ENCODE measurements around the gene PRRT1.
A peak's percentile ranks its signal among the peaks of the same experiment; 100 is the strongest.

PRRT1 gene

GRCh38 chr6:32175711-32176475 lies 24.2 kb upstream of the PRRT1 start, which contains the start of gene AGPAT1:
Gene AGPAT1, minus strand, starts transcription at chr6:32176084. Its CDS starts 4,588 bp downstream, at chr6:32171496.
- peak; percentile 99 for DNase-seq (ENCODE audit: low read depth)
- peak within 1 kb of the TSS; percentile 97 for H3K4me3 ChIP-seq (ENCODE audit: low read depth, low read length)
- TF ChIP-seq CTCF (conservative IDR thresholded peaks at IDR 0.05; ENCODE audit: low read depth, low read length) = no peak

- DNase-seq (ENCODE audit: low read depth) = no peak
- H3K4me3 ChIP-seq (ENCODE audit: low read depth, low read length) = peak overlapping the region; percentile 97
- TF ChIP-seq CTCF (conservative IDR thresholded peaks at IDR 0.05; ENCODE audit: low read depth, low read length) = no peak
These were observed 23.6 kb upstream of the PRRT1 start for GRCh38 chr6:32175322-32175710.

DNA sequence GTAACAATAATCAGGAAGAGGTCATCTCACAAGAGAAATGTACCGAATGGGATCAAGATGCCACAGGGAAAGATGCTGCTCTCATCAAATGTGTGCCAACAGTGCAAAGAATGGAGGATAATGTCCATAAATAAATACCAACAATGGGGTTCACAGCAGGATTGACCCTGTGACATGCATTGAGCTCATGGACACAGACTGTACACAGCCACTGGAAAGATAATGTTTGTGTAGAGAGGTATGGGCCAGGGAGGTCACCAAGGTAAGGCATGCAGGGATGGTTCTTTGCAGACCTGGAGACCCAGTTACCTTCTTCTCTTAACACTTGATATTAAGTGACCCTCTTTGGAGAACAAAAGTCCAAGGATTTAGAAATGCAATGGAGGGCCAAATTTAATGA lies 22.7 kb upstream of the PRRT1 start:
- no peak for DNase-seq (ENCODE audit: low read depth)
- TF ChIP-seq CTCF (conservative IDR thresholded peaks at IDR 0.05; ENCODE audit: low read depth, low read length) = no peak
- peak overlapping the region; percentile 97 for H3K4me3 ChIP-seq (ENCODE audit: low read depth, low read length)

- no peak overlapping the region for H3K4me3 ChIP-seq (ENCODE audit: low read depth, low read length)
- DNase-seq (ENCODE audit: low read depth) = no peak
These were observed 21.4 kb upstream of the PRRT1 start for GRCh38 chr6:32173051-32173727.

DNA sequence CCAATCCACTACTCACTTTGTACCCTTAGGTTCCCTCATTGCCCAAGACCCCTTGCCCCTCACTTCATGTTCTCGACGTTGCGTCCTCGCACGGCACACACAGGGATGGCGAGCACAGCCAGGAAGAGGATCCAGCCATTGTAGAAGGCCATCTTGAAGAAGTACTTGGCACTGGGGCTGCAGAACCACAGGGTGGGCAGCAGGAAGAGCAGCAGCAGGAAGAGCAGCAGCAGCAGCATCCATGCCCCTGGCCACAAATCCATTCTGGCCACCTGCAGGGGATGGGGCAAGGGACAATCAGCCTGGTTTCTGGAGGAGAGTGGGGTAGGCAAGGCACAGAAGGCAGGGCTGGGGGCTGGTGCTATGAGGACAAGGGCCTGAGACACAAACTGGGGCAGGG lies 19.5 kb upstream of the PRRT1 start:
- DNase-seq (ENCODE audit: low read depth) = no peak
- no peak overlapping the region for H3K4me3 ChIP-seq (ENCODE audit: low read depth, low read length)
- no peak for TF ChIP-seq CTCF (conservative IDR thresholded peaks at IDR 0.05; ENCODE audit: low read depth, low read length)

More at GRCh38 chr6:32173051-32173727, 21.4 kb upstream of the PRRT1 start:
- TF ChIP-seq CTCF (conservative IDR thresholded peaks at IDR 0.05; ENCODE audit: low read depth, low read length) = no peak

DNA sequence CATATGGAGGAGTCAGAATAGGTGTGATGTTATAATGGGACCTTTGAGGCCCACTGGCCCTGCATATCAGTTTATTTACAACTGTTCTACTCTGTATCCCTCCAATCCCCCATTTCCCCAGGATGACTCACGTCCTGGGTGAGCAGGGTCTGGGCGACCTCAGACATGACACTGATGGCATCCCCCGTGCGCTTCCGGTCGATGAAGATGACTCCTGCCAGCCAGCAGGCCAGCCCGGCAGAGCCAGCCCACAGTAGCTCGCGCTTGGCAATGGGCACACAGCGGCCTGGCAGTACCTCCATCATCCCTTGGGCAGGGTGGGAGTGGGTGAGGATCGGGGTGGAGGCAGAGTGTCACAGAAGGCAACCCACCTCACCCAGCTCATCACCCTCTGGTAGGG lies 18.6 kb upstream of the PRRT1 start:
- TF ChIP-seq CTCF (conservative IDR thresholded peaks at IDR 0.05; ENCODE audit: low read depth, low read length) = no peak
- H3K4me3 ChIP-seq (ENCODE audit: low read depth, low read length) = no peak overlapping the region
- no peak for DNase-seq (ENCODE audit: low read depth)

Data from choroid plexus epithelial cell (primary cell).